SK-N-MC (cell line): ENCODE results near the gene NRXN3.

Source experiments
- EZH2 ChIP-seq: fragments of 200-600 bp; sonication (generic); IDR thresholded peaks from one replicate; pipeline ENCODE4 v1.6.1; 2017; ENCODE audit warnings: antibody characterized with exemption
- POLR2AphosphoS5 ChIP-seq: IDR thresholded peaks from 2 replicates; pipeline ENCODE4 v1.6.1; 2012; ENCODE audit warnings: mild to moderate bottlenecking, low read depth, low read length, borderline replicate concordance

DNA sequence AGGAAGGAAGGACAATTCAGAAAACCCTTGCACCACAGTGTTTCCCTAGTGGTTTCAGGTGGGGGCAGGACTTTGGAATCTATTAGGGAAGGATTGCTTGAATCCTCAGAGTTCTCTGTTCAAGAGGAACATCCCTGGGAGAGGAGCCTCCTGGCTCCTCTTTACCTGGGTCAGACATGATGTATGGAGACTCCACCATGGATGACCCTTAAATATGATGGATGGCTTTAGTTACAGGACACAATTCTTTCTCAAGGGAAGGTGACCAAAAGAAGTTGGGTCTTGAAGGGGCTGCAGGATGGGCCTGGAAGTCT, 396.6 kb downstream of the NRXN3 start:
- TF ChIP-seq POLR2AphosphoS5 (no peak), EZH2 (no peak)
